CD14-positive monocyte (primary cell): ENCODE measurements around the gene CPA1. TPM values are rescaled to one million over a fixed set of nuclear protein-coding genes. Genes with fewer than 3 reads are reported as not detected.

Experiments used
- DNase-seq, 3 donors: peaks; one replicate each; pipeline ENCODE4 v3.0.0-alpha.2; 2011 to 2022
- H2AFZ ChIP-seq: 2 replicates; pipeline ENCODE4 v1.6.0; 2012; ENCODE audit warnings: mild to moderate bottlenecking, low read depth, low read length, inconsistent platforms; ENCODE audit not compliant: insufficient read depth, poor library complexity, severe bottlenecking
- H3K27ac ChIP-seq, 2 donors: 1 replicate in 1 of 2; 2 replicates in 1 of 2; pipeline ENCODE4 v1.5.1; 2012 to 2013; ENCODE audit warnings: low read length in 2 of 2, control low read depth in 1 of 2, inconsistent platforms in 1 of 2, low read depth in 1 of 2, mild to moderate bottlenecking in 1 of 2
- H3K27me3 ChIP-seq, 2 donors: one replicate each; pipeline versions ENCODE4 v1.6.0 to v1.6.1; 2011 to 2013; ENCODE audit warnings: low read length in 2 of 2; ENCODE audit not compliant: control insufficient read depth in 2 of 2, insufficient read depth in 2 of 2
- H3K36me3 ChIP-seq, 2 donors: replicated peaks in 1 of 2; 1 replicate in 1 of 2; 2 replicates in 1 of 2; pipeline versions ENCODE4 v1.5.1 to v1.6.1; 2012 to 2013; ENCODE audit warnings: low read length in 2 of 2, control low read depth in 1 of 2, inconsistent platforms in 1 of 2, mild to moderate bottlenecking in 1 of 2; ENCODE audit not compliant: insufficient read depth in 2 of 2, control insufficient read depth in 1 of 2
- H3K4me1 ChIP-seq, 2 donors: 1 replicate in 1 of 2; 2 replicates in 1 of 2; pipeline versions ENCODE4 v1.5.1 to v1.6.1; 2012 to 2013; ENCODE audit warnings: low read length in 2 of 2, control low read depth in 1 of 2, inconsistent platforms in 1 of 2, mild to moderate bottlenecking in 1 of 2, moderate library complexity in 1 of 2; ENCODE audit not compliant: insufficient read depth in 2 of 2, control insufficient read depth in 1 of 2
- H3K4me2 ChIP-seq: replicated peaks from 2 replicates; pipeline ENCODE3; 2012; ENCODE audit warnings: low read length, moderate library complexity, mild to moderate bottlenecking; ENCODE audit not compliant: poor library complexity, severe bottlenecking; ENCODE audit errors: extremely low read depth
- H3K4me3 ChIP-seq, 3 experiments: fragments of 200-600 bp in 1 of 3; sonication (generic) in 1 of 3; replicated peaks in 1 of 3; 1 replicate in 2 of 3; 2 replicates in 1 of 3; pipeline ENCODE4 v1.5.1; 2011 to 2013; ENCODE audit warnings: low read length in 3 of 3, mild to moderate bottlenecking in 3 of 3, control low read depth in 2 of 3, low read depth in 2 of 3, inconsistent platforms in 1 of 3, moderate library complexity in 1 of 3
- H3K79me2 ChIP-seq: 2 replicates; pipeline ENCODE4 v1.6.0; 2012; ENCODE audit warnings: mild to moderate bottlenecking, control low read depth, inconsistent platforms, low read length, moderate library complexity; ENCODE audit not compliant: insufficient read depth
- H3K9ac ChIP-seq: 2 replicates; pipeline ENCODE4 v1.6.0; 2017; ENCODE audit warnings: low read length, mild to moderate bottlenecking; ENCODE audit not compliant: insufficient read depth, poor library complexity, severe bottlenecking
- H3K9me3 ChIP-seq, 2 donors: replicated peaks in 1 of 2; 1 replicate in 1 of 2; 2 replicates in 1 of 2; pipeline versions ENCODE4 v1.5.1 to v1.6.1; 2012 to 2013; ENCODE audit warnings: low read length in 2 of 2, control low read depth in 1 of 2; ENCODE audit not compliant: control insufficient read depth in 1 of 2, insufficient read depth in 1 of 2
- H4K20me1 ChIP-seq: 2 replicates; pipeline ENCODE4 v1.6.0; 2012; ENCODE audit warnings: mild to moderate bottlenecking, low read length, control low read depth, moderate library complexity; ENCODE audit not compliant: insufficient read depth
- H3K27ac Mint-ChIP-seq, 7 donors: one replicate each; pipeline ENCODE4 v1.8.0; 2020; ENCODE audit warnings: mild to moderate bottlenecking in 7 of 7, mixed read lengths in 7 of 7, moderate library complexity in 6 of 7, inconsistent platforms in 2 of 7
- H3K27me3 Mint-ChIP-seq, 3 donors: one replicate each; pipeline ENCODE4 v1.8.0; 2021 to 2022; ENCODE audit warnings: low read depth in 3 of 3, mild to moderate bottlenecking in 3 of 3, mixed read lengths in 3 of 3, moderate library complexity in 3 of 3, inconsistent platforms in 1 of 3
- H3K36me3 Mint-ChIP-seq, 2 donors: one replicate each; pipeline ENCODE4 v1.8.0; 2020; ENCODE audit warnings: mixed read lengths in 2 of 2, inconsistent platforms in 1 of 2, mild to moderate bottlenecking in 1 of 2
- H3K4me1 Mint-ChIP-seq: one replicate; pipeline ENCODE4 v1.8.0; 2020; ENCODE audit warnings: mild to moderate bottlenecking, mixed read lengths
- H3K4me3 Mint-ChIP-seq, 2 donors: one replicate each; pipeline ENCODE4 v1.8.0; 2020; ENCODE audit warnings: mild to moderate bottlenecking in 2 of 2, mixed read lengths in 2 of 2, moderate library complexity in 1 of 2
- H3K9me3 Mint-ChIP-seq, 7 donors: one replicate each; pipeline ENCODE4 v1.8.0; 2020 to 2022; ENCODE audit warnings: mixed read lengths in 7 of 7, mild to moderate bottlenecking in 6 of 7, moderate library complexity in 6 of 7, inconsistent platforms in 2 of 7
- WGBS: methylation state at CpG from one replicate; pipeline ENCODE4 v1.1.5; 2013; ENCODE audit warnings: missing lambda C conversion rate; ENCODE audit not compliant: insufficient coverage; 5-methylcytosine and 5-hydroxymethylcytosine counted together
- intact Hi-C, 2 donors: fragments of 100-400 bp; cut with micrococcal nuclease; formaldehyde crosslinking; loops; one replicate each; pipeline versions ENCODE4 v1.15.0 to v1.15.1; 2023
- polyA plus RNA-seq, 3 donors: library from polyadenylated mRNA; depleted of rRNA in 1 of 3; unstranded in 2 of 3; stranded (reverse) in 1 of 3; fragments of 300-500 nt in 2 of 3; fragments of >200 nt in 1 of 3; fragmentation: Illumina TruSeq in 2 of 3; gene quantifications; 1 replicate in 2 of 3; 2 replicates in 1 of 3; pipeline ENCODE4 v1.2.3, GENCODE V29; 2012 to 2021
- TF ChIP-seq, protein P1 (sequence below): fragments of 200-600 bp; IDR thresholded peaks from one replicate; pipeline ENCODE4 v1.8.0; 2022; ENCODE audit warnings: antibody characterized with exemption, mild to moderate bottlenecking

Gene CPA1
- polyA plus RNA-seq, 3 donors = not detected

DNA sequence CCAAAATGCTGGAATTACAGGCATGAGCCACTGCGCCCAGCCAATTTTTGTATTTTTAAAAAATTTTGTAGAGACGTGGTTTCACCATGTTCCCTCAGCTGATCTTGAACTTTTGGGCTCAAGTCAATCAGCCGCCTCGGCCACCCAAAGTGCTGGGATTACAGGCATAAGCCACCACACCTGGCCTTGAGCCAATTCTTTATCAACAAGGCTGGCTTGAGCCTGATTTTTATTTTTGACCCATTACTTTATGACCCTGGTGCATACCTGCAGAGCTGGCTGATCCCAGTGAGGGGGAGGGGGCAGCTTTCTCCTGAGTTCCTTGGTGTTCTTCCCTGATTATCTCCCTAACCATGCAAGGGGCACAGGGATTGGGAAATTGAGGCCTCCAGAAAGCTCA is 15.8 kb upstream of the CPA1 start:
- Histone ChIP-seq H3K27me3 (no peaks in the 10 kb centered on the region), H3K4me3 (no peak overlapping the region), H3K4me2 (no peak overlapping the region), H3K27ac (no peak overlapping the region), H4K20me1 (no peaks in the 10 kb centered on the region), H3K36me3 (no peaks in the 10 kb centered on the region), H2AFZ (no peak overlapping the region), H3K9ac (no peak overlapping the region), H3K79me2 (no peaks in the 10 kb centered on the region), H3K4me1 (peaks cover 5 to 7% of the 10 kb centered on the region in 2 donors), H3K9me3 (peaks cover 14 to 16% of the 10 kb centered on the region in 2 donors)
- TF ChIP-seq, protein P1, sequence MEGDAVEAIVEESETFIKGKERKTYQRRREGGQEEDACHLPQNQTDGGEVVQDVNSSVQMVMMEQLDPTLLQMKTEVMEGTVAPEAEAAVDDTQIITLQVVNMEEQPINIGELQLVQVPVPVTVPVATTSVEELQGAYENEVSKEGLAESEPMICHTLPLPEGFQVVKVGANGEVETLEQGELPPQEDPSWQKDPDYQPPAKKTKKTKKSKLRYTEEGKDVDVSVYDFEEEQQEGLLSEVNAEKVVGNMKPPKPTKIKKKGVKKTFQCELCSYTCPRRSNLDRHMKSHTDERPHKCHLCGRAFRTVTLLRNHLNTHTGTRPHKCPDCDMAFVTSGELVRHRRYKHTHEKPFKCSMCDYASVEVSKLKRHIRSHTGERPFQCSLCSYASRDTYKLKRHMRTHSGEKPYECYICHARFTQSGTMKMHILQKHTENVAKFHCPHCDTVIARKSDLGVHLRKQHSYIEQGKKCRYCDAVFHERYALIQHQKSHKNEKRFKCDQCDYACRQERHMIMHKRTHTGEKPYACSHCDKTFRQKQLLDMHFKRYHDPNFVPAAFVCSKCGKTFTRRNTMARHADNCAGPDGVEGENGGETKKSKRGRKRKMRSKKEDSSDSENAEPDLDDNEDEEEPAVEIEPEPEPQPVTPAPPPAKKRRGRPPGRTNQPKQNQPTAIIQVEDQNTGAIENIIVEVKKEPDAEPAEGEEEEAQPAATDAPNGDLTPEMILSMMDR = no peak
- WGBS = 90% methylated on average over 4 of the region's 4 CpGs
- no peak for DNase-seq
- peaks cover 2 to 4% (median 3%) of the 10 kb centered on the region in 3 donors for H3K27me3 Mint-ChIP-seq
- H3K36me3 Mint-ChIP-seq = no peaks in the 10 kb centered on the region
- peaks cover 5 to 21% (median 12%) of the 10 kb centered on the region in 7 donors for H3K9me3 Mint-ChIP-seq
- no peak overlapping the region for H3K4me3 Mint-ChIP-seq
- intact Hi-C loops = no loop called here
- no peak overlapping the region for H3K27ac Mint-ChIP-seq
- peaks cover 7% of the 10 kb centered on the region for H3K4me1 Mint-ChIP-seq

DNA sequence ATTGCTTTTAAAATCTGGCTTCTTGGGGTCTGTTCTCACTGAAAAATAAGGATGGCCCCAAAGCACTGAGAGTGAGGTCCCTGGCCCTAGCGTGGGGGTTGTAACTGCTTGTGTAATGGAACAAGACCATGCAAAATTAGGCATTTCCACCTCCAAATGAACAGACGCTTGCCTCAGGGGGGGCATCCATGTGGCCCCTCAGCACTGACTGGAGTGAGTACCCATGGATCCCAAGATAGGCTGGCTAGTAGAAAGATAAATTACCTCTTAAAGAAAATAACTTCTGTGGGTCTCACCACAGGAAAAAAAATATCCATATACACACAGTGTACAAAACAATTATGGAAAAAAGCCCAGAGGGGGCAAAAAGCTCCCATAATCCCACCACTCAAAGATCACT is 15.2 kb upstream of the CPA1 start:
- no peak overlapping the region for H3K27ac Mint-ChIP-seq
- no peaks in the 10 kb centered on the region for H3K36me3 Mint-ChIP-seq
- H2AFZ ChIP-seq = no peak overlapping the region
- H3K9me3 ChIP-seq = peaks cover 8 to 10% of the 10 kb centered on the region in 2 donors
- H3K4me3 Mint-ChIP-seq = no peak overlapping the region
- H3K4me1 Mint-ChIP-seq = peaks cover 12% of the 10 kb centered on the region
- no CpG with 5 or more reads among the region's 2 CpGs for WGBS
- H4K20me1 ChIP-seq = no peaks in the 10 kb centered on the region
- H3K27me3 ChIP-seq = no peaks in the 10 kb centered on the region
- no peaks in the 10 kb centered on the region for H3K36me3 ChIP-seq
- H3K9ac ChIP-seq = no peak overlapping the region
- H3K4me3 ChIP-seq = no peak overlapping the region
- no peak for DNase-seq
- H3K9me3 Mint-ChIP-seq = peaks cover 2 to 15% (median 8%) of the 10 kb centered on the region in 7 donors
- H3K27me3 Mint-ChIP-seq = peaks cover 2 to 4% (median 3%) of the 10 kb centered on the region in 3 donors
- peaks cover 9 to 12% of the 10 kb centered on the region in 2 donors for H3K4me1 ChIP-seq
- H3K4me2 ChIP-seq = no peak overlapping the region
- H3K79me2 ChIP-seq = no peaks in the 10 kb centered on the region
- H3K27ac ChIP-seq = no peak overlapping the region
- TF ChIP-seq, protein P1 = no peak
- intact Hi-C loops = no loop called here
